Left renal pelvis (tissue), 4 donors: ENCODE data around the gene RNF121. TPM values are rescaled to one million over a fixed set of nuclear protein-coding genes. Genes with fewer than 3 reads are reported as not detected.
A peak's percentile ranks its signal among the peaks of the same experiment; 100 is the strongest.

Experiments
- DNase-seq, 4 donors: peaks; one replicate each; pipeline ENCODE4 v3.0.0-alpha.2; 2013; ENCODE audit warnings: low read depth in 4 of 4, low spot score in 3 of 4
- polyA plus RNA-seq, 4 donors: library from polyadenylated mRNA; unstranded; fragments of 120-200 nt; gene quantifications; one replicate each; pipeline ENCODE4 v1.2.1, GENCODE V29; 2013; ENCODE audit not compliant: insufficient read length in 4 of 4

Gene RNF121
- polyA plus RNA-seq, 4 donors, result 33.4 to 45.1 (median 41.4) TPM

DNA sequence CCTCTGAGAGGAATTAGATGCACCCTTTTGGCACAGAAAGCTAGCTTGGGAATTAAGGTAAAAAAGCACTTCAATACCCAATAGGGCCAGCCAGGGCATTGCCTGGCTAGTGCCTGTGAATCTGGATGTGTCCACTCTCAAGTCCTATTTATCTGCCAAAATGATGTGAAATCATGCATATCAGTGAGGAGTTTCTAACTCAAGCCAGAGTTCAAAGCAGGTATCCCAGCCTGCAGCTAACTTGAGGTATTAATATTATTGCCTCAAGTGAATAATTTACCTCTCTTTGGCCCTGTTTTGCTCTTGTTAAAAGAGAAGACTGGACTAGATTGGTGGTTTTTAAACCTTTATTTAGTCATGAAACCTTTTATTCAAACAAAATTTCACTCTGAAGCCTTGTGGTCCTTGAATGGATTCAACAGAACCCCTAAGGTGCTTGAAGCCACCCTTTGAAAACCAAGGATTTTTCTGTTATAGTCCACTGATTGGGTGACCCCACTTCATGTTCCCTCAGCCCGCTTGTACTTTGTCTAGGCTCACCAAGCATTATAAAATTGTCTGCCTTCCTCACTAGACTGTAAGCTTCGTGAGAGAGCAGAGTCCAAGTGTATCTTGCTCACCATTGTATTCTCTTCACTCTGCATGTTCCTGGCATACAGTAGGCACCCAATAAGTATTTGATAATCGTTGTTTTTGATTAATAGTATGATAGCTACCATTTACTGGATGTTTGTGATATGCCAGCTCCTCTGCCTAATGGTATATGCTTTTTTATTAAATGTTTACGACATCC lies 4.5 kb downstream of the RNF121 start:
- no peak for DNase-seq

DNA sequence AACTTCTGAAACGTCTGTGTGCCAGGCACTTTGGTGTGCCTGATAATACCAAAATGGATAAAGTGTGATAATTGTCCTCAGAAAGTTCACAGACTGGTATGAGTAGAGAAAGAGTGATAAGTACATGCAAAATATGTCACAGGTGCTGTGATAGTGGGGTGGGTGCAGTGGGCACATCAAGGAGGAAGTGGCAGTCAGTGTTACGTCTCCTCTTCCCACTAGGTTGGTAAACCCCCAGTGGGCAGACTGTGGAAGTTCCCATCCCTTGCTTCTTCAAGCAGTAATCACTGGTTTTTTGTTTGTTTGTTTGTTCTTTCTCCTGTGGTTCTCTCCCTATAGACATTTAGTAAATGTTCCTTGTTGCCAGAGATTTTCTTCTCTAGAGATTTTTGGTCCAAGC lies 5.4 kb downstream of the RNF121 start:
- no peak for DNase-seq

DNA sequence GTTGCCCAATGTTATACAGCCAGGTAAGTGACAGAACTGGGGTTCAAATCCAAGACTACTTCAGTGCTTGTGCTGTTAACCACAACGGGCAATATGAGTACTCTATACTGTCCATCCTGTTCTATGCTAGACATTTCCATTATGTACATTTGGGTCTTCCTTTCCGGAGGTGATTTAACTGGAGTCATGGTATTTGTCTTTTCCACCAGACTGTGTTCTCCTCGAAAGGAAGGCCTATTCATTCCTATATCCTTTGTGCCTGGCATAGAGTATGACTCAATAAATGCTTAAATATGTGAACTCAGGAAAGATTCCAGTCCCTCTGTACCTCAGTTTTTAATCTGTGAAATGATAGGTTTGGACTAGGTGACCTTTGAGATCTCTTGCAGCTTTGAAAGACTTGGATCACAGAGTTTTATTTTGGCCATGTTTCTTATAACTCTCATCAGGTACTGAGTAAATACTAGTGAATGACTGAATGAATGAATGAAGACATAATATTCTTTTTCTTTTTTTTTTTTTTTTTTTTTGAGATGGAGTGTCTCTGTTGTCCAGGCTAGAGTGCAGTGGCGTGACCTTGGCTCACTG lies 6.6 kb downstream of the RNF121 start:
- DNase-seq, result no peak

DNA sequence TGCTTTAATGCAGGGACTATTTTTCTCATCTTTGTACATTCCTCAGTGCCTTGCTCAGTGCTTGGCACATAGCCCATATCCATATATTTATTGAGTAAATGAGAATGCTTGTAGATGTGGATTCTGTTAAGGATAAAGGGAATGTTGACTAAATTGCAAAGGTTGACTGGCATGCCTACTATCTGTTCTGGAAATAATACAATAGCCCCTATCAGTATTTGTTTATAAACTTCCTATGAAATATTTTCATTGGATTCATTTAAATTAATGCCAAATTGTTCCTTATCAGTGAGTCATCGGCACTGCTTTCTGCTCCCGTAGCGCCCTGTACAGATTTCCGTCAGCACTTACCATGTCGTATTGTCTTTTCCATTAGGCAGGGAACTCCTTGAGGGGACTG lies 8.0 kb downstream of the RNF121 start:
- DNase-seq, result no peak

DNA sequence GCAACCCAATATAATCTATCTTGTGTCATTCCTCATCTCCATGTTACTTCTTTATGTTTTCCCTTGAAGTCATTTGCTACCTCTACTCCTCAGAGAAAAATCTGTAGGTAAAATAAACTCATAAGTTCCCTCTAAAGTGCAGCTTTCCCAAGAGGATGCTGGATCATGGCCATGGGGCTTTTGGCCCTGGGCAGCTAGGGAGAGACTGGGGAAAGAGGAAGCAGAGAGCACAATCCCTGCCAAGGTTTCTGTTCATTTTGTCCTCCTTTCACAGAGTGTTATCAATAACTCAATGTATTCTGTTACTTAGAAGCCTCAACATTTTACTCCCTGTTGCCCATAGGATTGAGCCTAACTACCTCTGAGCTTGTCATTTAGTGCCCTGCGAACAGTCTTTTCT lies 9.0 kb downstream of the RNF121 start:
- DNase-seq, result no peak

DNA sequence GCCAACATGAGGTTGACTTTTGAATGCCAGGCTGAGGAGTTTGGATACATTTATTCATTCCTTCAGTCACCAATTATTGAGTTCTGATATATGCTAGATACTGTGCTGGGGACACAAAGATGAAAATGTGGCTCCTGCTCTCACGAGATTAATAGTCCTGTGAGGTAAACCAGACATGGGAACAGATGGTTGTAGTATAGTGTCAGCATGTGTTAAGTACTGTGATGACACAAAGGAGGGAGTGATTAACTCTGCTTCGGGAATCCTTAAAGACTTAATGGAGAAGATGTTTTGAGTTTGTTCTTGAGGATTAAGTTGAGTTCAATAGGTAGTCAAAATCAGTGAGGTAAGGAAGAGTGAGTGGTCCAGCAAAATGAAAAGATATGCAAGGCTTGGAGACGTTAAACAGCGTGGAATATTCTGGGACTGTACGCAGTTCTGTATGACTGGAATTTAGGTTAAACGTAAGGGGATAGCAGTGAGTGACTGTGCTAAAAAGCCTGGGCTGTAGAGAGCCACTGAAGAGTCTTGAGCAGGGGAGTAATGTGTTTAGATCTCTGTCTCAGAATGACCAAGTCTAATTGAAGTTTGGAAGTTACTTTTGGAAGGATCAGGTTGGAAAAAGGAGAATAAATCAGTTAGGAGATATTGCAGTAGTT lies 11.8 kb downstream of the RNF121 start:
- no peak for DNase-seq

DNA sequence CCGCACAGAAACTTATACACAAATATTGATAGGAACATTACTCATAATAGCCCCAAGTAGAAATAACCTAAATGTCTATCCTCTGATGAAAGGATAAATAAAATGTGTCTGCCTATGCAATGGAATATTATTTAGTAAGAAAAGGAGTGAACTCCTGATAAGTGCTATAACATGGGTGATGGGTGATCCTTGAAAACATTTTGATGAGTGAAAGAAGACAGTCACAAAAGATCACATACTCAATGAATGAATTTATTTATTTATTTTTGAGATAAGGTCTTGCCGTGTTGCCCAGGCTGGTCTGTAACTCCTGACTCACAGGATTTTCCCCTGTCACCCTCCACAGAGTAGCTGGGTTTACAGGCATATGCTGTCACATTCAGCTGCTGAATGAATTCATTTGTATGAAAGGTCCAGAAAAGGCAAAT lies 17.3 kb downstream of the RNF121 start:
- no peak for DNase-seq

DNA sequence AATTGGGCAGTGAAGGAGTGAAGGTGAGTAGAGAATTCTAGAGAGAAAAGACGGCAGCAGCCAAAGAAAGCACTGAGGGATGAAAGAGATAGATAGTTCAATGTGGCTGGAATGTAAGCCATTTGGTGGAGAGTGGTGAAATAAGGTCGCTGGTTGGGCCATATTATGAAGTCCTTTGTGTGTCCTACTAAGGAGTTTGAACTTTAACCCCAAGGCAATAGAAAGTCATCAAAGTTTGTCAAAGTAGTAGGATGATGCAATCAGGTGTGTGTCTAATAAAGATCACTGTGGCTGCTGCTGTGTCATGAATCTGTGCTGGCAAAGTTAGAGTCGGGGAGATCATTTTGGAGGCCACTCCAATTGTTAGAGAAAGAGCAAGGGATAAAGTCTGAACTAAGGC lies 18.7 kb downstream of the RNF121 start:
- no peak for DNase-seq

DNA sequence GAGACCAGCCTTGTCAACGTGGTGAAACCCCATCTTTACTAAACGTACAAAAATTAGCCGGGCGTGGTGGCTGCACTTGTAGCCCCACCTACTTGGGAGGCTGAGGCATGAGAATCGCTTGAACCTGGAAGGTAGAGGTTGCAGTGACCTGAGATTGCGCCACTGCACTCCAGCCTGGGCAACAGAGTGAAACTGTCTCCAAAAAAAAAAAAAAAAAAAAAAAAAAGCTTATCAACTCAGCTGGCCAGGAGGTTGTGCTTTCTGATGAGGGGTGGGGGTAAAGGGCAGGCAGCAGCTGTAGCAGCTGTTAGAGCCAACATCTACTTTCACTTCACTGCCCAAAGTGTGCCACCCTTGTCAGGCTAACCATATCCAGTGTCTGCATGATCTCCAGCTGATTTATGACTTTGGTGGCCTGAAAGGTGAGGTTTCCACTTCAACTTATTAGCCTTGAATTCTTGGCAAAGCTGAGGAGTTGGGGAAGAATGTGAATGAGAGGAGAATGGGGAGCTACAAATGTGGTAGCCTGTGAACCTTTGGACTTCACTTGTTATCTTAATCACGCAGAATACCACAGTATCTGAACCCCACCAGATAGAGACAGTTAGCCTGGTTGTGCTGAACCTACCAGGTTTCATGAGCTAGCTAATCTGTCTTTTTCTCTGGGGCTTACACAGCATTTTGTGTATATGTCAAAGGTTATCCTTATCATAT lies 19.6 kb downstream of the RNF121 start:
- peak in 3 of 4 donors; percentile 23 to 46 (median 27) for DNase-seq

DNA sequence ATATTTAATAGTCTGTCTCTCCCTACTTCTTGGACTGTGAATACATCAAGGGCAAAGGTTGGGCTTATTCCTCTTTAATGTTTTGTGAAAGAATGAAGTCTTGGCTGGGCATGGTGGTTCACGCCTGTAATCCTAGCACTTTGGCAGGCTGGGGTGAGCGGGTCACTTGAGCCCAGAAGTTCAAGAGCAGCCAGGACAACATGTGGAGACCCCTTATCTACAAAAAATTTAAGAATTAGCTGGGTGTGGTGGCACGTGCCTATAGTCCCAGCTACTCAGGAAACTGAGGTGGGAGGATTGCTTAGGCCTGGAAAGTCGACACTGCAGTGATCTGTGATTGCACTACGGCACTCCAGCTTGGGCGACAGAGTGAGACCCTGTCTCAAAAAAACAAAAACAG lies 20.2 kb downstream of the RNF121 start:
- DNase-seq, result no peak

DNA sequence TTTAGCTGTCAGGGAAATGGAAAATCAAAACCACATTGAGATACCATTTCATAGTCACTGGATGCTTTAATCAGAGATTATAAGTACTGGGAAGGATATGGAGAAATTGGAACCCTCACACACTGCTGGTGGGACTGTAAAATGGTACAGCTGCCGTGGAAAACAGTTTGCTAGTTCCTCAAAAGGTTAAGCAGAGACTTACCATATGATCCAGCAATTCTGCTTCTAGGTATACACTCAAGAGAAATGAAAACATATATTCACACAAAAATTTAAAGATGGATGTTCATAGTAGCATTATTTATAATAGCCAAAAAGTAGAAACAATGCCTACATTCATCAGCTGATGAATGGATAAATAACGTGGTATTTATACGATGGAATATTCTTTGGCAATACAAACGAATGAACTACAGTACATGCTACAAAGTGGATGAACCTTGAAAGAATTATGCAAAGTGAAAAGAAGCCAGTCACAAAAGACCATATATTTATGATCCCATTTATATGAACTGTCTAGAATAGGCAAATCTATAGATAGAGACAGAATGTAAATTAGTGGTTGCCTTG lies 23.0 kb downstream of the RNF121 start:
- DNase-seq, result no peak

DNA sequence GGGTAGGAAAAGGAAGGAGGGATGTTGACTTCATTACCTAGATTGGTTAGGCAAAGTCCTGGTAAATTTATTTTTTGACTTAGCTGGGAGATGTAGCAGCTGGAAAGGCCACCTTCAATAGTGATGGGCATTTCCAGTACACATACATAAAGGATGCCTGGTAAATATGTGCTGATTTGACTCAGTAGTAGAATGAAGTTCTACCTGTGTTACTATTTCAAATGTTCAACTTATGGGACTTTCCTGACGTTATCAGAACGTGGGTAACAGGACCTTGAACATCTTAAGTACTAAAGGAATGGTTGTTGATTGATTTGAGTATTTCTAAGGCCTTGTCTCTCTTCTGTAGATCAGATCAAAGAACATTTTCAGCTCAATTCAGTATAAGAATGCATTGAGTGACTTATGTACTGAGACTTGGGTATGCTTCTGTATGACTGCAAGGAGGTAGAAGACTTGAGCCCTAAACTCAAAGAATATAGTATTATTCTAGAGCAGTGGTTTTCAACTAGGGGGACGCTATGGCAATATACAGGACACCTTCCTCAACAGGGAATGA lies 27.1 kb downstream of the RNF121 start:
- DNase-seq, result no peak

DNA sequence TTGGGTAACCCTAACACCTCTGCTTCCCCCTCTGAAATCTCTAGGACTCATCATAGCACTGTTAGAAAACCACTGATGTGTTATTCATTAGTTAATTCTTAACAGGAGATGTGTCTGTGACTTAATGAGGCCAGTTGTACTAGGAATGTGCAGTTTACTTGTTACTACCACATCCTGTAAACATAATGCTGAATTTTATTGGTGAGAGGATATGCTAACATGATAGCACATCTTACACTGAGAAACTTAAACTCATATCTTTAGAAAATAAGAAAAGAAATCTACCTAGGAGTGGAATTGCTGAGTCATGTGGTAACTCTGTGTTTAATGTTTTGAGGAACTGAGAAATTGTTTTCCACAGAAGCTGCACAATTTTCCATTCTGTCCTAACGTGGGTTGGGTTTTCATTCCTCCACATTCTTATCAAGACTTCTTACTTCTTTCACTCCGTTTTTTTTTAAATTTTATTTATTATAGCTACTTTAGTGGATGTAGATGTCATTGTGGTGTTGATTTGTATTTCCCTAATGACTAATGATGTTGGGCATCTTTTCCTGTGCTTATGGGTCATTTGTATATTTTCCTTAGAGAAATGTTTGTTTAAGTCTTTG lies 33.7 kb downstream of the RNF121 start:
- DNase-seq, result no peak

DNA sequence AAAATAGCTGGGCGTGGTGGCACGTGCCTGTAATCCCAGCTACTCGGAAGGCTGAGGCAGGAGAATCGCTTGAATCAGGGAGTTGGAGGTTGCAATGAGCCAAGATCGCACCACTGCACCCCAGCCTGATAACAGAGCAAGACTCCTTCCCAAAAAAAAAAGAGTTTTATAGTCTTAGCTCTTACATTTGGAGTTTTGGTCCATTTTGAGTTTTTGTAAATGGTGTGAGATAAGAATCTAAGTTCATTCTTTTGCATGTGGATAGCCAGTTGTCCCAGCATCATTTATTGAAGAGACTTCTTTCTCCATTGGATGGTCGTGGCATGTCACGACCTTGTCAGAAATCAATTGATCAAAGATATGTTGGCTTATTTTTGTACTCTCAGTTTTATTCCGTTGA lies 34.6 kb downstream of the RNF121 start:
- no peak for DNase-seq

DNA sequence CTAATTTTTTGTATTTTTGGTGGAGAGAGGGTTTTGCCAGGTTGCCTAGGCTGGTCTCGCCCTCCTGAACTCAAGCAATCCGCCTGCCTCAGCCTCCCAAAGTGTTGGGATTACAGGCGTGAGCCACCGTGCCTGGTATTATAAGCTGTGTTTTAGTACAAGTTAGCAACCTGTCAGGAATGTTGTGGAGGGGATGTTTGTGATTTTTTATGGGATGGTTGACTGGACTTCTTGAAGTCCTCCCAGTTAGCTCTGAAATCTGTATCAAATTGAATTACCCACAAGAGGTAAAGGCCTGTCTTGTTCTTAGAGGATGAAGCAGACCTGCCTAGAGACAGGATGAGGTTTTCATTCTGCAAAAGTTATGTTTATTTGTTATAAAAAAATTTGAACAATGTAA lies 35.8 kb downstream of the RNF121 start:
- DNase-seq, result no peak

DNA sequence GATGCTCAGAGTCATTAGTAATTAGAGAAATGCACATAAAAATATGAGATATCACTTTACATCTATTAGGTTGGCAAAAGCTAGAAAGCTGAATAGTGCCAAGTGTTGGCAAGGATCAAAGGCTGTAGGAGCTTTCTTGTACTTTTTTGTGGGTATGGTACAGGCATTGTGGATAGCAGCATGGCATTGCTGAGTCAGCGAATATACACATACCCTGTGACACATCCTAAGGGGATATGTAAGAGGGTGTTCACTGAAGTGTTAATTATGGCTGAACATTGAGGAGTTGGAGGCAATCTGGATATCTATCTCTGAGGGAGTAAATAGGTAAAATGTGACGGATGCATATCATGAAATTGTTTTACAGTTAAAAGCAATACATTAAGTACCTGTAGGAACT lies 42.8 kb downstream of the RNF121 start:
- DNase-seq, result no peak

DNA sequence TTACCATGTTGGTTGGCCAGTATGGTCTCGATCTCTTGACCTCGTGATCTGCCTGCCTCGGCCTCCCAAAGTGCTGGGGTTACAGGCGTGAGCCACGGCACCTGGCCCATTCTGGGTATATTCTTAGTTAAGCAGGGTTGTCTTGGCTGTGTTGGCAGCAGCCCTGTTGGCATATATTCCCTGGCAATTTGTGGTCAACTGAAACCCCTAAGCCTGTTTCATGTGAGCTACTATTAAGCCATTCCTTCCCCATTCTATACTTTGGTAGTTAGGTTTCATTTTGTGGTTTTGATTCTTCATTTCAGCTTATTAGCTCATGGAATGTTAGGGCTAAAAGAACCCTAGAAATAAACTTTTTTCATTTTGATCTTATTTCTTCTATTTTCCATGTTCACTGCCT lies 47.7 kb downstream of the RNF121 start:
- no peak for DNase-seq

DNA sequence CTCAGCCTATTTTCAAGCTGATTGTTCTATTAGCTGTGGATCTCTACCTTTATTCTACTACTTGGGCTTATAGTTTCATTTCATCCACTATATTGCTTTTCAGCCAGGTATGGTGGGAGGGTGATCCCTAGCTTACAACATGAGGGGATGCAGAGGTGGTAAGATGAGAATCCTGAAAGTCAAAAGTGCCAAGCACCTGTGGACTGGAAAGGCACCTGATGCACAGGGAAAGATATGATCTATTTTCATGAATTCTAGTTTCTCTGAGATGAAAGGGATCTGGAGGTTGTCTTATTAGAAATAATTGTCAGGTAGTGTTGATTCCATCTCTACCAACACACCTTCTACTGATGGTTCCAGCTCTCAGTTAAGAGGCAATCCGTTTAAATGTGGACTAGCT lies 48.2 kb downstream of the RNF121 start:
- DNase-seq, result no peak

DNA sequence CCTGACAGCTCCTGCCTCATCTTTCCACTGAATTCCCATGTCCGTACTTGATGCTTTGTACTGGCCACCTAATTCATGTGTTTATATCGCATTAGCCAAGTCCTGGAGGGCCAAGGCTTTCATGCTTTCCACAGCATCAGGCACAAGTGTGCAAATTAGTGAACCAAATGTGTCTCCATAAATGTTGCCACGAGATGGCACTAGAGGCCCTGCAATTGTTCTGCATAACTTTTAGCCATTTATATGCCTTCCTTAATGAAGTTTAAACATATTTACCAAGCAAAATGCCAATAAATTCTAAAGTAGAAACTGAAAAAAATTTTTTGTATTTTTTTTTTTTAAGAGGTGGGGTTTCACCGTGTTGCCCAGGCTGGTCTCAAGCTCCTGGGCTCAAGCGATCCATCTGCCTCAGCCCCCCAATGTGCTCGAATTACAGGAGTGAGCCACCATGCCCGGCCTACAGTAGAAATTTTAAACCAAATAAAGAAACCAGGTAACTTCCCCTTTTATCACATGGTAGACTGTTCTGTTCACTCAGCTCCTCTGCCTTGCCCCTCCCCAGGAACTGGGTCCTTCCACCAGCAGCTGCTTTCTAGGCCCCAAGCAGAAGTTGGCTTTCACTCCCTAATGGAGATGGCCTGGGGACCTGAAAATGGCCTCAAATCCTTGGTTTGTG lies 49.0 kb downstream of the RNF121 start:
- peak in 2 of 4 donors; percentile 30 to 31 for DNase-seq

DNA sequence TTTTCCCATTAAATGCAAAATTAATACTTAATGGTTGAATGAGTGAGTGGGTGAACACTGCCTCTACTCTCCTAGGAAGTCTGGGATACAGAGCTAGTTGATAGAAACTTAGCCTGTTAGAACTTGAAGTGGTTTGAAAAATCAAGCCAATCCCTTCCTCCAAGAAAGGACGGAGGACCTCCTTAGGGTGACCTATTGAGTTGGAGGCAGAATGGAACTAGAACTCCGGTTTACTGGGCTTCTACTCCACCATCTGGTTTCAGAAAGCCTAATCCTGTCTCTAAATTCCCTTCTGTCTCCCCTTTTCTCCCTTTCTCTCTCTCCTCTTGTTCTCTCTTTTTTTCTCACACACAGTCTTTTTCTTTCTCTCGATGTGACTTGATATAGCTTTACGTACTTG lies 50.2 kb downstream of the RNF121 start:
- no peak for DNase-seq
